ENCODE measurements around the gene KRTAP6-1. TPM values are rescaled to one million over a fixed set of nuclear protein-coding genes. Genes with fewer than 3 reads are reported as not detected.

Gene KRTAP6-1
- total RNA-seq, 1 experiment from 2014 or later: not detected

DNA sequence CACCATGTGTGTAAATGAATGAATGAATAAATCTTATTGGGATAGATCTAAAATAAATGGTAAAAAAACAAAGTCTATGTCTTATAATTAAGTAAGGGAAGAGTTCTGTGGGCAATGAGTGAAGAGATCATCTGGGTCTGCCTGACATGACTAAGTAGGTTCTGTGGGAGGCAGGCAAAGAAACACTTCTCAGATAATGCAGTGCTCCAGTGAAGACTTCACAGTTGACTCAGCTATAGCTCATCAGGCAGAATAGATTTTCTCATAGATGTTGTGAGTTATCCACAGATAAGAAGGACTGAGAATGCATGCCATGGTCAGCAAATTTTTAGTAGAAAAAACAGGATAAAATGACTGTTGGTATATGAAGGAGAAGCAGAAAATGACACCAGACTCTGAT, 36.0 kb downstream of the KRTAP6-1 start:
- peak; percentile 63 for DNase-seq (ENCODE audit: low read depth)

DNA sequence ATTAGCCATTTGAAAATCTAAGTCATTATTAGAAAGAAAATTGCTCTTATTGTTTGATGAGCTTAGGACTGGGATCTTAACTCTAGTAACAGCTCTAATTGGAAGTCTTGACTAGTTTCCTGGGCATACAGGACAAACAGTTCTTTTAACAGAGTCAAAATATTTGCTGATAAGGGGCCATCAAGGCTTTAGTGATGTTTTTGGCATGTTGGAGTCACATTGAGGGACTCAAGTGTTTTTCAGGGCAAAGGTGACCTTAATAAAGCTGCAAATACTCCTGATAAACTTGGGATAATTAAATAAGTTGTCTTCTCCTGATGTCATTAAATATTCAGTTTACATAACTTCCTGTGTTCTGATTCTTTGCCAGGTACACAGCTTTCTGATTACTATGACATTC, 46.1 kb downstream of the KRTAP6-1 start:
- DNase-seq (ENCODE audit: low read depth): no peak

DNA sequence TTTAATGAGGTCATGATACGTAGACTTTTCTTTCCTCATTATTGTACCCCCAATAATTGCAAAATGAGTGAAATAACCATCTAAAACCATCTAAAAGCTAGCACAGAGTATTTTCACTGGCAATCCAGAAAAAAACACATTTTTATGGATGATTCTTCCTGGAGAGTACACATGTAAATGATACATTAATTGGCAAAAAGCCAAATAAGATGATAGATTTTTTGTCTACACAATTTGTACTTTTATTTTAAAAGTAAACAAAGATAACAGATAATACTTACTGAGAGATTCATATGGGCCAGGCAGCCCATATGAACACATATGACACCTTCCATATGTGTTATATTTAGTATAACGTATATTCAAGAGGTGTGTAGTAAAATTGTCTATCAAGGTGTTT, 50.1 kb downstream of the KRTAP6-1 start:
- DNase-seq (ENCODE audit: low read depth): no peak

Other genes with a start within 250 kb of the KRTAP6-1 start
- not detected in 2 replicates for gene KRTAP13-2, start 241.7 kb downstream of the KRTAP6-1 start, total RNA-seq (2014; rRNA removed; shearing (Covaris generic))
- gene KRTAP13-1, start 217.9 kb downstream of the KRTAP6-1 start, total RNA-seq (2014; rRNA removed; shearing (Covaris generic)): not detected in 2 replicates
- not detected in 2 replicates for gene KRTAP13-3, start 188.0 kb downstream of the KRTAP6-1 start, total RNA-seq (2014; rRNA removed; shearing (Covaris generic))
- gene KRTAP13-4, start 183.7 kb downstream of the KRTAP6-1 start, total RNA-seq (2014; rRNA removed; shearing (Covaris generic)): not detected in 2 replicates
- not detected in 2 replicates for gene KRTAP15-1, start 173.7 kb downstream of the KRTAP6-1 start, total RNA-seq (2014; rRNA removed; shearing (Covaris generic))
- gene KRTAP19-1, start 133.6 kb downstream of the KRTAP6-1 start, total RNA-seq (2014; rRNA removed; shearing (Covaris generic)): not detected in 2 replicates
- gene KRTAP19-2, start 126.5 kb downstream of the KRTAP6-1 start, total RNA-seq (2014; rRNA removed; shearing (Covaris generic)): not detected in 2 replicates
- gene KRTAP19-3, start 121.9 kb downstream of the KRTAP6-1 start, total RNA-seq (2014; rRNA removed; shearing (Covaris generic)): not detected in 2 replicates
- gene KRTAP19-4, start 116.8 kb downstream of the KRTAP6-1 start, total RNA-seq (2014; rRNA removed; shearing (Covaris generic)): not detected in 2 replicates
- gene KRTAP19-5, start 111.8 kb downstream of the KRTAP6-1 start, total RNA-seq (2014; rRNA removed; shearing (Covaris generic)): not detected in 2 replicates
- gene KRTAP19-6, start 72.1 kb downstream of the KRTAP6-1 start, total RNA-seq (2014; rRNA removed; shearing (Covaris generic)): not detected in 2 replicates
- gene KRTAP19-7, start 52.6 kb downstream of the KRTAP6-1 start, total RNA-seq (2014; rRNA removed; shearing (Covaris generic)): not detected in 2 replicates
- gene KRTAP22-2, start 23.5 kb downstream of the KRTAP6-1 start, total RNA-seq (2014; rRNA removed; shearing (Covaris generic)): not detected in 2 replicates
- not detected in 2 replicates for gene KRTAP6-3, start 21.5 kb downstream of the KRTAP6-1 start, total RNA-seq (2014; rRNA removed; shearing (Covaris generic))
- not detected in 2 replicates for gene KRTAP6-2, start 15.0 kb downstream of the KRTAP6-1 start, total RNA-seq (2014; rRNA removed; shearing (Covaris generic))
- not detected in 2 replicates for gene KRTAP22-1, start 12.8 kb downstream of the KRTAP6-1 start, total RNA-seq (2014; rRNA removed; shearing (Covaris generic))
- gene KRTAP20-1, start 2.5 kb upstream of the KRTAP6-1 start, total RNA-seq (2014; rRNA removed; shearing (Covaris generic)): not detected in 2 replicates
- not detected in 2 replicates for gene KRTAP20-4, start 6.7 kb upstream of the KRTAP6-1 start, total RNA-seq (2014; rRNA removed; shearing (Covaris generic))
- gene KRTAP20-2, start 21.3 kb upstream of the KRTAP6-1 start, total RNA-seq (2014; rRNA removed; shearing (Covaris generic)): 3.4 TPM in 1 of 2 replicates, not detected in the other
- not detected in 2 replicates for gene KRTAP20-3, start 28.9 kb upstream of the KRTAP6-1 start, total RNA-seq (2014; rRNA removed; shearing (Covaris generic))
- gene KRTAP21-3, start 104.8 kb upstream of the KRTAP6-1 start, total RNA-seq (2014; rRNA removed; shearing (Covaris generic)): not detected in 2 replicates
- gene KRTAP21-2, start 133.3 kb upstream of the KRTAP6-1 start, total RNA-seq (2014; rRNA removed; shearing (Covaris generic)): 13.6 TPM in 1 of 2 replicates, not detected in the other
- not detected in 2 replicates for gene KRTAP21-1, start 141.5 kb upstream of the KRTAP6-1 start, total RNA-seq (2014; rRNA removed; shearing (Covaris generic))
- gene KRTAP8-1, start 199.3 kb upstream of the KRTAP6-1 start, total RNA-seq (2014; rRNA removed; shearing (Covaris generic)): not detected in 2 replicates
- gene KRTAP7-1, start 215.8 kb upstream of the KRTAP6-1 start, total RNA-seq (2014; rRNA removed; shearing (Covaris generic)): not detected in 2 replicates

All from Daoy (cell line).